Osteocyte (in vitro differentiated cells): ENCODE data around the gene NKAIN2. TPM values are rescaled to one million over a fixed set of nuclear protein-coding genes. Genes with fewer than 3 reads are reported as not detected.

Experiments used
- DNase-seq: peaks from one replicate; pipeline ENCODE4 v3.0.0; 2021; ENCODE audit warnings: mixed read lengths; ENCODE audit not compliant: unreplicated experiment; ENCODE audit errors: extremely low spot score
- H3K27ac Mint-ChIP-seq: one replicate; pipeline ENCODE4 v1.8.0; 2021; ENCODE audit warnings: mild to moderate bottlenecking, mixed read lengths; ENCODE audit not compliant: unreplicated experiment
- H3K27me3 Mint-ChIP-seq: one replicate; pipeline ENCODE4 v1.8.0; 2021; ENCODE audit warnings: mixed read lengths; ENCODE audit not compliant: unreplicated experiment
- H3K36me3 Mint-ChIP-seq: one replicate; pipeline ENCODE4 v1.8.0; 2021; ENCODE audit warnings: mixed read lengths; ENCODE audit not compliant: unreplicated experiment
- H3K4me1 Mint-ChIP-seq: one replicate; pipeline ENCODE4 v1.8.0; 2021; ENCODE audit warnings: mixed read lengths; ENCODE audit not compliant: unreplicated experiment
- H3K4me3 Mint-ChIP-seq: one replicate; pipeline ENCODE4 v1.8.0; 2021; ENCODE audit warnings: mild to moderate bottlenecking, moderate library complexity, mixed read lengths; ENCODE audit not compliant: unreplicated experiment
- H3K9me3 Mint-ChIP-seq: one replicate; pipeline ENCODE4 v1.8.0; 2021; ENCODE audit warnings: mixed read lengths; ENCODE audit not compliant: unreplicated experiment
- CTCF ChIP-seq: fragments of 200-600 bp; sonication (generic); IDR thresholded peaks from 2 replicates; pipeline ENCODE4 v1.5.0; 2021; ENCODE audit warnings: antibody characterized with exemption, mild to moderate bottlenecking, moderate library complexity
- total RNA-seq: library from RNA; stranded (reverse); gene quantifications from 2 replicates; pipeline ENCODE4 v1.2.1, GENCODE V29; 2021

Gene NKAIN2
- total RNA-seq, 1 donor from 2014 or later = 17.8 TPM

GRCh38 chr6:124536157-124536841 is 732.6 kb downstream of the NKAIN2 start:
- H3K27me3 Mint-ChIP-seq = no peaks in the 10 kb centered on the region
- no peaks in the 10 kb centered on the region for H3K36me3 Mint-ChIP-seq
- H3K4me3 Mint-ChIP-seq = peak overlapping the region; percentile 55
- peaks cover 44% of the 10 kb centered on the region for H3K4me1 Mint-ChIP-seq
- no peak for DNase-seq
- TF ChIP-seq CTCF = no peak
- H3K9me3 Mint-ChIP-seq = no peaks in the 10 kb centered on the region
- H3K27ac Mint-ChIP-seq = peak overlapping the region; percentile 91

DNA sequence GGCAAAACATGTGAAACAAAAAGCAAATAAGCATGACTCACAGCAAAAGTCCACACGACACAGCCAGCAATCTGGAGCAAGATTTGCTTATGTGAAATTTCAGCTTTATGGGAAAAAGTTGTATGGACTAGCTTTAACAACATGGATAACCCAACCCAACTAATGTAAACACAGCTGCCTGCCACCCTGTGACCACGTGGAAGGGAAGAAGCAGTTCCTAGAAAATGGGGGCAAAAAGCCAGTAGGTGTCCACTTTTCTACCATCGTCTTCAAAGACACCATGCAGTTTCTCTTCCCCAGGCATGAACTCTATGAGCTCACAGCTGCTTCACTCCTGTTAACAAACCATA is 733.2 kb downstream of the NKAIN2 start:
- no peaks in the 10 kb centered on the region for H3K36me3 Mint-ChIP-seq
- no peaks in the 10 kb centered on the region for H3K27me3 Mint-ChIP-seq
- H3K27ac Mint-ChIP-seq = peak overlapping the region; percentile 91
- DNase-seq = no peak
- H3K9me3 Mint-ChIP-seq = no peaks in the 10 kb centered on the region
- H3K4me1 Mint-ChIP-seq = peaks cover 44% of the 10 kb centered on the region
- peak overlapping the region; percentile 33 for H3K4me3 Mint-ChIP-seq
- no peak for TF ChIP-seq CTCF

DNA sequence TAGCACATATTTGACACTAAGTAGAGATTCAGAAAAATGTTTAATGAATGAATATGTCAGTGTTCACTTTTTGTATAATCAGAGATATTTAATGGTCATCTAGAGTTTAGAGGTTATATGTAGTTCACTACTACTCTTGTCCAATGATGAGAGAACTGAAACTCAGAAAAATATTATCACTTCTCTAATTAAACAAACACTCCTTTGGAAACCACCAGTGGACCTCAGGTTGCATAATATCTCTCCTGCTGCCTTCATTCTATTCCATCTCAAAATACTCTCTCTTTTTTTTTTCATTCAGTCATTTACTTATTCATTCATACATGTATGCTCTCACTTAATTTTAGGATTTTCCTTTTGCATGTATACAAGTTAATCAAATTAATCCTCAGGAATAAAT is 735.4 kb downstream of the NKAIN2 start:
- Mint-ChIP-seq H3K27ac (no peak overlapping the region), H3K4me1 (peaks cover 44% of the 10 kb centered on the region), H3K36me3 (peaks cover 2% of the 10 kb centered on the region), H3K4me3 (no peak overlapping the region), H3K9me3 (no peaks in the 10 kb centered on the region), H3K27me3 (no peaks in the 10 kb centered on the region)
- no peak for DNase-seq
- TF ChIP-seq CTCF = no peak

GRCh38 chr6:124541573-124541972 is 737.9 kb downstream of the NKAIN2 start:
- H3K4me3 Mint-ChIP-seq = no peak overlapping the region
- H3K27ac Mint-ChIP-seq = no peak overlapping the region
- TF ChIP-seq CTCF = no peak
- H3K36me3 Mint-ChIP-seq = peaks cover 2% of the 10 kb centered on the region
- no peaks in the 10 kb centered on the region for H3K27me3 Mint-ChIP-seq
- no peaks in the 10 kb centered on the region for H3K9me3 Mint-ChIP-seq
- DNase-seq = no peak
- H3K4me1 Mint-ChIP-seq = peaks cover 22% of the 10 kb centered on the region

DNA sequence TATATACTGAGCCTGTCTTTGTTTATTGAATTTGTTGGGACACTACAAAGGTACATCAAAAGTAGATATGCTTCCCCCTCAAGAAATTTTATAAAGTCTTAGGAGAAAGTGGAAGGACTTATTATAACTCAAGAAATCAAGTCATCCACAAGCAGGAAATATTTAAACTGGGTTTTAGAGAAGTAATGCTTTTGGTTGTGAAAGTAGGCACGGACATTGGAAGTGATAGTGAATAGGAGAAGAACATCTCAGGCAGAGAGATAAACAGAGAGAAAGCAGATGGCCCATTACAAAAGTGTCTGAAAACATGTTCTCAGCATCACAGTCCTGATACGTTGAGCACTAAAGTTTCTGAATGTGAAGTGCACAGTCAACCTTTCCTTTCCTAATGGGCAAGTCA is 742.9 kb downstream of the NKAIN2 start:
- no peak for DNase-seq
- Mint-ChIP-seq H3K27me3 (no peaks in the 10 kb centered on the region), H3K9me3 (peaks cover 5% of the 10 kb centered on the region), H3K4me3 (no peak overlapping the region), H3K27ac (no peak overlapping the region), H3K36me3 (peaks cover 2% of the 10 kb centered on the region), H3K4me1 (peaks cover 2% of the 10 kb centered on the region)
- TF ChIP-seq CTCF = no peak
